ENCODE data around the gene KRTAP2-2. TPM values are rescaled to one million over a fixed set of nuclear protein-coding genes. Genes with fewer than 3 reads are reported as not detected.

Gene KRTAP2-2
- total RNA-seq, 1 experiment from 2014 or later = not detected

DNA sequence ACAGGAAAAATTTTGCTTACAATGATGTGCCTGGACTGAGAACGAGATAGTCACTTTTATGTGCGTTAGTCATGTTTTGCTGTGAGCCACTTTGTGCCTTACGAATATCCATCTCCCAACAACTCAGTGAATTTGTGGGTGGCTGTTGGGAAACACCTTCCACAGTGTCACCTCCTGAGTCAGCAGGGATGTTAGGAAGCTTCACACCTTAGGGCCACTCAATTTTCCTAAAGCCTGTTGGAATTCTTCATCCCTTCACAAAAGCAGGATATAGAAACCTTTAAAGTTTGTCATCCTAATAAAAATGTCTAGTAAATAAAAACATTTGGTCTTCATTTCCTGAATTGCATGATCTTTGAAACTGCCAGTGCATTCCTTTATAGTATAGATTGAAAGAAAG, 41.8 kb downstream of the KRTAP2-2 start:
- no peaks in the 10 kb centered on the region for H3K4me1 ChIP-seq (ENCODE audit: insufficient read depth, low read length, poor library complexity, severe bottlenecking)
- DNase-seq (ENCODE audit: low spot score) = no peak
- POLR2A ChIA-PET (ENCODE audit: low non-redundant PET) = no interaction called here
- no TSS peak for BruUV-seq (replicated peaks)
- H3K27me3 ChIP-seq (replicated peaks; ENCODE audit: insufficient read depth, low read depth, low read length, poor library complexity) = no peaks in the 10 kb centered on the region
- no peak for TF ChIP-seq EZH2 (IDR thresholded peaks at IDR 0.05; ENCODE audit: borderline replicate concordance, low read depth, low read length, poor library complexity, severe bottlenecking)
- TF ChIP-seq, protein P1, sequence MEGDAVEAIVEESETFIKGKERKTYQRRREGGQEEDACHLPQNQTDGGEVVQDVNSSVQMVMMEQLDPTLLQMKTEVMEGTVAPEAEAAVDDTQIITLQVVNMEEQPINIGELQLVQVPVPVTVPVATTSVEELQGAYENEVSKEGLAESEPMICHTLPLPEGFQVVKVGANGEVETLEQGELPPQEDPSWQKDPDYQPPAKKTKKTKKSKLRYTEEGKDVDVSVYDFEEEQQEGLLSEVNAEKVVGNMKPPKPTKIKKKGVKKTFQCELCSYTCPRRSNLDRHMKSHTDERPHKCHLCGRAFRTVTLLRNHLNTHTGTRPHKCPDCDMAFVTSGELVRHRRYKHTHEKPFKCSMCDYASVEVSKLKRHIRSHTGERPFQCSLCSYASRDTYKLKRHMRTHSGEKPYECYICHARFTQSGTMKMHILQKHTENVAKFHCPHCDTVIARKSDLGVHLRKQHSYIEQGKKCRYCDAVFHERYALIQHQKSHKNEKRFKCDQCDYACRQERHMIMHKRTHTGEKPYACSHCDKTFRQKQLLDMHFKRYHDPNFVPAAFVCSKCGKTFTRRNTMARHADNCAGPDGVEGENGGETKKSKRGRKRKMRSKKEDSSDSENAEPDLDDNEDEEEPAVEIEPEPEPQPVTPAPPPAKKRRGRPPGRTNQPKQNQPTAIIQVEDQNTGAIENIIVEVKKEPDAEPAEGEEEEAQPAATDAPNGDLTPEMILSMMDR (conservative IDR thresholded peaks at IDR 0.05; ENCODE audit: low read depth, low read length) = no peak
- no peaks in the 10 kb centered on the region for H3K9me3 ChIP-seq (ENCODE audit: low read depth, low read length, poor library complexity, severe bottlenecking)
- no peak overlapping the region for H3K27ac ChIP-seq (ENCODE audit: low read depth, low read length, poor library complexity, severe bottlenecking)
- CTCF ChIA-PET = no interaction called here
- no peak overlapping the region for H3K4me3 ChIP-seq (ENCODE audit: low read depth, low read length, poor library complexity, severe bottlenecking)
- no peaks in the 10 kb centered on the region for H3K36me3 ChIP-seq (ENCODE audit: insufficient read depth, low read length, poor library complexity, severe bottlenecking)
- intact Hi-C loops (cut with micrococcal nuclease; ENCODE audit: unreplicated experiment) = no loop called here

DNA sequence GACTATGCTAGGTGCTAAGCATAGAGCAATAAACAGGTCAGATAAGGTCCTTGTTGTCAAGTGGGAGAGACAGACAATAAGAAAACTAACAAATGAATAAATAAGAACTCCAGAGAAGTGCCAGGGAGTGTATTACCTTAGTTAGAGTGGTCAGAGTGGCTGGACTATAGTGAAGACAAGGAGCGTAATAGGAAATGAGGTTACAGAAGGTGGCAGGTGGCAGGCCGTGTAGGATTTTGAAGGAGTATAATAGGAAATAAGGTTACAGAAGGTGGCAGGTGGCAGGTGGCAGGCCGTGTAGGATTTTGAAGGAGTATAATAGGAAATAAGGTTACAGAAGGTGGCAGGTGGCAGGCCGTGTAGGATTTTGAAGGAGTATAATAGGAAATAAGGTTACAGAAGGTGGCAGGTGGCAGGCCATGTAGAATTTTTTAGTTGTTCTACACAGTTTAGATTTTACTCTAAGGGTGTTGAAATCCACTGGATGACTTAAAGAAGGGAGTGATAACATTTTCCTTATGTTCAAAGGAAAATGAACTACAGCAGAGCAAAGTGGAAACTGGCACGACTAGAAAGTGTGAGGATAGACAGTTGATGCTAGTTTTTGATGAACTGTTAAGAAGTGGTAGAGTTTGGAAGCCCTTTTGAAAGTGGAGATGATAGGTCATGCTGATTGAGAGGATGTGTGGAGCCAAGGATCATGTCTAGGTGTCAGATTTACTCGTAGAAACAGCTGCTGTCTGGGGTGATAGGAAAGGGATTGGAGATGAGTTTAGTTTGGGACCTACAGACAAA, 42.5 kb downstream of the KRTAP2-2 start:
- POLR2A ChIA-PET (ENCODE audit: low non-redundant PET) = no interaction called here
- no peak overlapping the region for H3K4me3 ChIP-seq (ENCODE audit: low read depth, low read length, poor library complexity, severe bottlenecking)
- CTCF ChIA-PET = no interaction called here
- no peaks in the 10 kb centered on the region for H3K4me1 ChIP-seq (ENCODE audit: insufficient read depth, low read length, poor library complexity, severe bottlenecking)
- no peaks in the 10 kb centered on the region for H3K36me3 ChIP-seq (ENCODE audit: insufficient read depth, low read length, poor library complexity, severe bottlenecking)
- no peak for DNase-seq (ENCODE audit: low spot score)
- intact Hi-C loops (cut with micrococcal nuclease; ENCODE audit: unreplicated experiment) = no loop called here
- H3K27ac ChIP-seq (ENCODE audit: low read depth, low read length, poor library complexity, severe bottlenecking) = no peak overlapping the region
- no peak for TF ChIP-seq EZH2 (IDR thresholded peaks at IDR 0.05; ENCODE audit: borderline replicate concordance, low read depth, low read length, poor library complexity, severe bottlenecking)
- TF ChIP-seq, protein P1 (conservative IDR thresholded peaks at IDR 0.05; ENCODE audit: low read depth, low read length) = no peak
- BruUV-seq (replicated peaks) = no TSS peak
- no peaks in the 10 kb centered on the region for H3K27me3 ChIP-seq (replicated peaks; ENCODE audit: insufficient read depth, low read depth, low read length, poor library complexity)
- no peaks in the 10 kb centered on the region for H3K9me3 ChIP-seq (ENCODE audit: low read depth, low read length, poor library complexity, severe bottlenecking)

DNA sequence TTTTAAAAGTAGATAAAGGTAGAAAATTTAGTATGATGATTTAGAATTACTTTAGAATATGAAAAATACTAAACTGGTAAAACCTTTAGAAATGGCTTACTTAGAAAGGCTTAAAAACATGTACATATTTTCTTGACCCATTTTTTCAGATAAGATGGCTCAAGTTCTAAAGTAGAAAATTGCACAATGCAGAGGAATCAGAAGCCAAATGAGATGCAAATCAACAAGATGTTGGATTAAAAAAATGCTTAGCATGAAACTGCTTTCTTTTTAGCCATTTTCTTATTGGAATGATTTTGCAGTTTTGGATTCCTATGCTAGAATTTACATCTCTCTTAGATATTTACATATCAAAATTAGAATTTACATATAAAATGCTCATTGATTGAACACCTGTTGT, 44.6 kb downstream of the KRTAP2-2 start:
- BruUV-seq (replicated peaks) = no TSS peak
- Histone ChIP-seq H3K9me3 (ENCODE audit: low read depth, low read length, poor library complexity, severe bottlenecking) (no peaks in the 10 kb centered on the region), H3K4me1 (ENCODE audit: insufficient read depth, low read length, poor library complexity, severe bottlenecking) (no peaks in the 10 kb centered on the region), H3K27me3 (replicated peaks; ENCODE audit: insufficient read depth, low read depth, low read length, poor library complexity) (no peaks in the 10 kb centered on the region), H3K4me3 (ENCODE audit: low read depth, low read length, poor library complexity, severe bottlenecking) (no peak overlapping the region), H3K27ac (ENCODE audit: low read depth, low read length, poor library complexity, severe bottlenecking) (no peak overlapping the region), H3K36me3 (ENCODE audit: insufficient read depth, low read length, poor library complexity, severe bottlenecking) (no peaks in the 10 kb centered on the region)
- CTCF ChIA-PET = no interaction called here
- intact Hi-C loops (cut with micrococcal nuclease; ENCODE audit: unreplicated experiment) = no loop called here
- POLR2A ChIA-PET (ENCODE audit: low non-redundant PET) = no interaction called here
- TF ChIP-seq EZH2 (IDR thresholded peaks at IDR 0.05; ENCODE audit: borderline replicate concordance, low read depth, low read length, poor library complexity, severe bottlenecking) = no peak
- no peak for DNase-seq (ENCODE audit: low spot score)

DNA sequence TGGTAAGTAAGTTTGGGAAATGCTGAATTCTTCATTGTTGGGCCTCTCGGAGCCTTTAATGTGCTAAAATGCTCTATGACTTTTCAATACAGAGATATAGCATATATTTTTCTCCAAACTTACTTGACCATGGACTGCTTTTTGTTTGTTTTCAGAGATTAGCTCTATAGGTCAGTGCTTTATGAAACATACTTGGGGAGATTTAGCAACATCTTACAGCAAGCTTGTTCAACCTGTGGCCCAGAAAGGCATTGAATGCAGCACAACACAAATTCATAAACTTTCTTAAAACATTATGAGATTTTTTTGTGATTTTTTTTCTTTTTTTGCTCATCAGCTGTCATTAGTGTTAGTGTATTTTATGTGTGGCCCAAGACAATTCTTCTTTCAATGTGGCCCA, 45.1 kb downstream of the KRTAP2-2 start:
- no TSS peak for BruUV-seq (replicated peaks)
- no peak for DNase-seq (ENCODE audit: low spot score)
- Histone ChIP-seq H3K4me3 (ENCODE audit: low read depth, low read length, poor library complexity, severe bottlenecking) (no peak overlapping the region), H3K27me3 (replicated peaks; ENCODE audit: insufficient read depth, low read depth, low read length, poor library complexity) (no peaks in the 10 kb centered on the region), H3K9me3 (ENCODE audit: low read depth, low read length, poor library complexity, severe bottlenecking) (no peaks in the 10 kb centered on the region), H3K27ac (ENCODE audit: low read depth, low read length, poor library complexity, severe bottlenecking) (no peak overlapping the region), H3K36me3 (ENCODE audit: insufficient read depth, low read length, poor library complexity, severe bottlenecking) (no peaks in the 10 kb centered on the region), H3K4me1 (ENCODE audit: insufficient read depth, low read length, poor library complexity, severe bottlenecking) (no peaks in the 10 kb centered on the region)
- intact Hi-C loops (cut with micrococcal nuclease; ENCODE audit: unreplicated experiment) = no loop called here
- POLR2A ChIA-PET (ENCODE audit: low non-redundant PET) = no interaction called here
- CTCF ChIA-PET = no interaction called here
- TF ChIP-seq, protein P1 (conservative IDR thresholded peaks at IDR 0.05; ENCODE audit: low read depth, low read length) = no peak
- TF ChIP-seq EZH2 (IDR thresholded peaks at IDR 0.05; ENCODE audit: borderline replicate concordance, low read depth, low read length, poor library complexity, severe bottlenecking) = no peak
